GM12892 (cell line): ENCODE data around the gene EXD2.

Source experiments
- POLR2A ChIP-seq: IDR thresholded peaks from 2 replicates; pipeline ENCODE4 v1.6.1; 2011; ENCODE audit warnings: low read depth, low read length, control low read depth
- POLR2AphosphoS5 ChIP-seq: IDR thresholded peaks from 2 replicates; pipeline ENCODE4 v1.6.1; 2011; ENCODE audit warnings: low read depth, low read length, control low read depth
- TAF1 ChIP-seq: IDR thresholded peaks from 2 replicates; pipeline ENCODE4 v1.6.1; 2011; ENCODE audit warnings: low read depth, mild to moderate bottlenecking, control low read depth, low read length, borderline replicate concordance

GRCh38 chr14:69234106-69234505, 42.8 kb downstream of the EXD2 start:
- TF ChIP-seq POLR2A (no peak), TAF1 (no peak), POLR2AphosphoS5 (no peak)
